GM12875 (cell line): Measurements from ENCODE around the gene FRAS1.

Experiments
- H3K4me3 ChIP-seq: one replicate; pipeline ENCODE4 v1.5.1; 2011; ENCODE audit warnings: low read depth, low read length, control low read depth
- CTCF ChIP-seq: IDR thresholded peaks from 2 replicates; pipeline ENCODE4 v1.5.1; 2011; ENCODE audit warnings: low read depth, mild to moderate bottlenecking, control low read depth, inconsistent platforms, low read length, moderate library complexity, borderline replicate concordance; ENCODE audit not compliant: insufficient read depth

FRAS1 gene

GRCh38 chr4:78347527-78347926, 290.4 kb downstream of the FRAS1 start:
- H3K4me3 ChIP-seq: no peak overlapping the region
- no peak for TF ChIP-seq CTCF

- H3K4me3 ChIP-seq: no peak overlapping the region
- no peak for TF ChIP-seq CTCF
Measured at GRCh38 chr4:78353921-78354320, 296.8 kb downstream of the FRAS1 start.

GRCh38 chr4:78354782-78355181, 297.7 kb downstream of the FRAS1 start:
- TF ChIP-seq CTCF: no peak
- H3K4me3 ChIP-seq: no peak overlapping the region

- TF ChIP-seq CTCF: no peak
- no peak overlapping the region for H3K4me3 ChIP-seq
Measured at GRCh38 chr4:78355306-78355705, 298.2 kb downstream of the FRAS1 start.

GRCh38 chr4:78356251-78356786, 299.2 kb downstream of the FRAS1 start:
- no peak overlapping the region for H3K4me3 ChIP-seq
- TF ChIP-seq CTCF: no peak

GRCh38 chr4:78357122-78357521, 300.0 kb downstream of the FRAS1 start:
- no peak for TF ChIP-seq CTCF
- H3K4me3 ChIP-seq: no peak overlapping the region

- TF ChIP-seq CTCF: no peak
- H3K4me3 ChIP-seq: no peak overlapping the region
Measured at GRCh38 chr4:78360466-78360865, 303.3 kb downstream of the FRAS1 start.
